Adrenal gland (tissue), 5 donors: ENCODE data around the gene ZBTB3.

ENCODE experiments used
- CTCF ChIP-seq, 6 experiments: fragments of 450-650 bp in 4 of 6; fragments of 200-600 bp in 2 of 6; sonication (generic) in 1 of 6; IDR thresholded peaks; 1 replicate in 5 of 6; 2 replicates in 1 of 6; pipeline versions ENCODE4 v1.5.1 to v1.8.0; 2016 to 2021; ENCODE audit warnings: antibody characterized with exemption in 6 of 6, mild to moderate bottlenecking in 2 of 6, moderate library complexity in 1 of 6
- POLR2A ChIP-seq, 2 donors: fragments of 450-650 bp; IDR thresholded peaks; one replicate each; pipeline ENCODE4 v1.6.1; 2017; ENCODE audit warnings: antibody characterized with exemption in 2 of 2, mild to moderate bottlenecking in 2 of 2, moderate library complexity in 1 of 2
- donor health status: DM: no; HTN: no; CAD: no.

GRCh38 chr11:62792202-62792575, 38.2 kb upstream of the ZBTB3 start:
- TF ChIP-seq CTCF (IDR thresholded peaks at IDR 0.05) (no peak), POLR2A (IDR thresholded peaks at IDR 0.05) (no peak)
